K562 (cell line): ENCODE measurements around the gene C1orf116. TPM values are rescaled to one million over a fixed set of nuclear protein-coding genes. Genes with fewer than 3 reads are reported as not detected.

Experiments used
- BRD9 ChIP-seq: fragments of 450-650 bp; IDR thresholded peaks from 2 replicates; pipeline ENCODE4 v1.6.1; 2018; ENCODE audit warnings: low read depth; ENCODE audit not compliant: partially characterized antibody
- BRF1 ChIP-seq: IDR thresholded peaks from 3 replicates; pipeline ENCODE4 v1.6.1; 2011; ENCODE audit warnings: borderline replicate concordance, mild to moderate bottlenecking; ENCODE audit not compliant: insufficient read length; ENCODE audit errors: extremely low read depth
- CREBBP ChIP-seq: IDR thresholded peaks from one replicate; pipeline ENCODE4 v1.6.1; 2012; ENCODE audit warnings: low read depth, mild to moderate bottlenecking, control low read depth, inconsistent platforms, low read length
- CTBP1 ChIP-seq: fragments of 450-650 bp; IDR thresholded peaks from 2 replicates; pipeline ENCODE4 v1.6.1; 2016; ENCODE audit warnings: borderline replicate concordance
- FOXA1 ChIP-seq: fragments of 450-650 bp; IDR thresholded peaks from 2 replicates; pipeline ENCODE4 v1.6.1; 2016; ENCODE audit warnings: mild to moderate bottlenecking, borderline replicate concordance
- HDAC6 ChIP-seq: IDR thresholded peaks from 2 replicates; pipeline ENCODE4 v1.6.1; 2012; ENCODE audit warnings: low read depth, mild to moderate bottlenecking, control low read depth, inconsistent platforms, low read length, moderate library complexity
- HDGF ChIP-seq: fragments of 450-650 bp; IDR thresholded peaks from 2 replicates; pipeline ENCODE4 v1.6.1; 2016
- HSF4 ChIP-seq: fragments of 250-450 bp; sonication (Bioruptor Pico); IDR thresholded peaks from 2 replicates; pipeline ENCODE4 v2.1.2; 2022; ENCODE audit warnings: mild to moderate bottlenecking, moderate library complexity, borderline replicate concordance
- NELFE ChIP-seq: IDR thresholded peaks from 2 replicates; pipeline ENCODE4 v1.6.1; 2011; ENCODE audit warnings: mild to moderate bottlenecking; ENCODE audit not compliant: insufficient read depth, insufficient read length
- PHF21A ChIP-seq: fragments of 450-650 bp; IDR thresholded peaks from 2 replicates; pipeline ENCODE4 v1.6.1; 2017; ENCODE audit warnings: low read depth, borderline replicate concordance
- POLR3G ChIP-seq: IDR thresholded peaks from 2 replicates; pipeline ENCODE4 v1.6.1; 2011; ENCODE audit not compliant: insufficient read length, insufficient replicate concordance; ENCODE audit errors: extremely low read depth
- PRPF4 ChIP-seq: fragments of 200-400 bp; formaldehyde crosslinking; IDR thresholded peaks from one replicate; pipeline ENCODE4 v1.6.1; 2017; ENCODE audit warnings: low read length, low read depth, mild to moderate bottlenecking; ENCODE audit not compliant: insufficient read depth, poor library complexity, severe bottlenecking
- RAD21 ChIP-seq, 2 experiments: fragments of 250-450 bp in 1 of 2; fragments of 450-650 bp in 1 of 2; sonication (Bioruptor Pico) in 1 of 2; formaldehyde crosslinking in 1 of 2; IDR thresholded peaks in 1 of 2; conservative IDR thresholded peaks in 1 of 2; 2 replicates each; pipeline versions ENCODE4 v1.4.0 to v1.8.0; 2020 to 2022; ENCODE audit warnings: mild to moderate bottlenecking in 2 of 2, moderate library complexity in 1 of 2
- RBM25 ChIP-seq: fragments of 200-400 bp; formaldehyde crosslinking; IDR thresholded peaks from 2 replicates; pipeline ENCODE4 v1.6.1; 2018; ENCODE audit warnings: low read length, low read depth, moderate library complexity; ENCODE audit not compliant: severe bottlenecking
- SRSF3 ChIP-seq: fragments of 200-400 bp; formaldehyde crosslinking; IDR thresholded peaks from 2 replicates; pipeline ENCODE4 v1.6.1; 2016; ENCODE audit warnings: mild to moderate bottlenecking, low read length, moderate library complexity; ENCODE audit not compliant: insufficient read depth
- ZBTB1 ChIP-seq: sonication (generic); formaldehyde crosslinking; IDR thresholded peaks from 2 replicates; pipeline ENCODE4 v1.8.1; 2023; ENCODE audit warnings: missing genetic modification reagents, low read depth, mild to moderate bottlenecking, borderline replicate concordance
- ZKSCAN8 ChIP-seq: fragments of 200-800 bp; sonication (Bioruptor generic); IDR thresholded peaks from 2 replicates; pipeline ENCODE4 v1.6.1; 2016; ENCODE audit warnings: missing genetic modification characterization, missing compliant biosample characterization
- ZNF23 ChIP-seq: fragments of 250-450 bp; sonication (Bioruptor Pico); IDR thresholded peaks from 2 replicates; pipeline ENCODE4 v1.4.0; 2020; ENCODE audit warnings: mild to moderate bottlenecking
- ZNF324 ChIP-seq: fragments of 250-450 bp; sonication (Bioruptor Pico); IDR thresholded peaks from 2 replicates; pipeline ENCODE4 v1.4.0; 2020; ENCODE audit warnings: mild to moderate bottlenecking
- polyA plus RNA-seq, 8 experiments: library from polyadenylated mRNA; depleted of rRNA in 4 of 8; stranded (reverse) in 5 of 8; unstranded in 3 of 8; fragments of >200 nt; fragmentation: Nextera tagmentation in 2 of 8; fragmentation: Illumina TruSeq in 1 of 8; extraction: Ambion mirVana in 2 of 8; extraction: Trizol in 1 of 8; gene quantifications; 2 replicates each; pipeline versions ENCODE4 v1.2.1 to v1.2.3, GENCODE V29; 2011 to 2014; ENCODE audit warnings: inconsistent platforms in 1 of 8, missing spikeins in 1 of 8
- total RNA-seq, 7 experiments: library from RNA; depleted of rRNA in 6 of 7; stranded (reverse); fragments of >200 nt in 6 of 7; fragmentation: Illumina TruSeq in 2 of 7; extraction: Trizol in 2 of 7; gene quantifications; 2 replicates each; pipeline versions ENCODE4 v1.2.1 to v1.2.3, GENCODE V29; 2011 to 2021; ENCODE audit warnings: low replicate concordance in 1 of 7
- TF ChIP-seq, protein P1 (sequence below), 2 experiments: fragments of 250-450 bp in 1 of 2; fragments of 450-650 bp in 1 of 2; sonication (Bioruptor Pico) in 1 of 2; IDR thresholded peaks; 2 replicates each; pipeline versions ENCODE4 v1.6.1 to v1.8.0; 2016 to 2021; ENCODE audit warnings: mild to moderate bottlenecking in 2 of 2, moderate library complexity in 2 of 2, missing compliant biosample characterization in 1 of 2, missing genetic modification characterization in 1 of 2
- TF ChIP-seq, protein P2 (sequence below): fragments of 250-450 bp; sonication (Bioruptor Pico); IDR thresholded peaks from 2 replicates; pipeline ENCODE4 v1.8.0; 2022; ENCODE audit warnings: moderate library complexity, mild to moderate bottlenecking, inconsistent platforms
- TF ChIP-seq, protein P3 (sequence below), 3 experiments: fragments of 200-800 bp in 1 of 3; fragments of 250-450 bp in 1 of 3; fragments of 450-650 bp in 1 of 3; sonication (Bioruptor Pico) in 1 of 3; sonication (Bioruptor generic) in 1 of 3; formaldehyde crosslinking in 1 of 3; IDR thresholded peaks; 2 replicates each; pipeline versions ENCODE4 v1.6.1 to v1.8.0; 2016 to 2022; ENCODE audit warnings: mild to moderate bottlenecking in 2 of 3, missing genetic modification characterization in 2 of 3, missing compliant biosample characterization in 1 of 3, moderate library complexity in 1 of 3

The C1orf116 gene
- total and polyA plus RNA-seq, 9 of the 15 experiments (the other 6 are each of a cell fraction or from before 2014, with no cell fraction given) = 0.62 to 3.0 (median 0.95) TPM

DNA sequence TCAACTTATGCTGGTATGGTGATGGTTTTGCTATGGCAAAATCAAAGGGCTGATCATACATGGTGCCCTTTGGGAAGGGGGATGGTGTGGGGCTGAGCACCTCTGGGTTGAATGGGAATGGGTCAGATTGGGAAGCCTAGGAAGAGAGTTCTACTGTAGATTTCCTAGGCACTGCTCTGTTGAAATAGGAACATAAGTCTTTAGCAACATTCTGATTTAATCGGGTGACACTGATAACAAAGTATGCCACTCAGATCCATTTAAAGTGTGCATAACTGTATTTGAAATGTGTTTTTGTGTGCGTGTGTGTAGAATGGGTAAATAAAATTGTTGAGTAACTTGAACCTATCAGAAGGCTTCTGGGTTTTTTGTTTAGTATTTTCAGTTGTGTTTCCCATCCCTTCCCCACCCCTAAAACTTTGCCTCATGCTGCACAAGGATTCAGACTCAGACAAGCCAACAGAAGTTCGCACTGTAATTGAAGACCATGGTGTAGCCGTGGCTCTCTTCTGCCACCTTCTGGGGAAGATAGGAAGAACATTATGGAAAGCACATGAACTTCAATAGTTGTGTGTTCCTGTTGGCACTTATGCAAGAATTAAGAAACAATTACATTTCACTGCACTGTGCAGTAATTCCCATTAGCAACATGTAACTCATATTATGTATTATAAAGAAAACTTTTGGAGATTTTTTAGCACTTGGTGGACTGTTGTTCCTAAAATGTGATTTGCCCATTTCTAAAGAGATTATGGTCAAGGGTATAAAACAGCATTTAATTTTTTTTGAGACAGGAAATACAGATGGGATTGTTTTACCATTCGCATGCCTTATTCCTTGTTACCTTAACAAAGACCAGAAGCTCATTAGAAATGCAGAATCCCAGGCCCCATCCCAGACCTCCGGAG lies 45.2 kb upstream of the C1orf116 start (continued):
- TF ChIP-seq, protein P1, sequence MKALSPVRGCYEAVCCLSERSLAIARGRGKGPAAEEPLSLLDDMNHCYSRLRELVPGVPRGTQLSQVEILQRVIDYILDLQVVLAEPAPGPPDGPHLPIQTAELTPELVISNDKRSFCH (CRISPR knock-in tag; IDR thresholded peaks at IDR 0.05) = no peak
- TF ChIP-seq, protein P1 (tag; IDR thresholded peaks at IDR 0.05) = no peak
- TF ChIP-seq CTBP1 (peak; percentile 24; the same call in 1 of the 2 replicates), ZKSCAN8 (CRISPR knock-in tag) (no peak), NELFE (no peak), RBM25 (peak; percentile 4), PRPF4 (no peak), FOXA1 (no peak), BRF1 (no peak), POLR3G (no peak), CREBBP (no peak), HDGF (no peak), ZBTB1 (CRISPR knock-in tag) (no peak), HSF4 (CRISPR knock-in tag) (no peak), BRD9 (no peak), RAD21 (CRISPR knock-in tag; conservative IDR thresholded peaks at IDR 0.05 in 1 of 2, IDR thresholded peaks at IDR 0.05 in 1 of 2) (peak; percentile 97 to 98), PHF21A (no peak), HDAC6 (no peak), SRSF3 (no peak), ZNF324 (CRISPR knock-in tag) (no peak), ZNF23 (no peak)
- TF ChIP-seq, protein P2, sequence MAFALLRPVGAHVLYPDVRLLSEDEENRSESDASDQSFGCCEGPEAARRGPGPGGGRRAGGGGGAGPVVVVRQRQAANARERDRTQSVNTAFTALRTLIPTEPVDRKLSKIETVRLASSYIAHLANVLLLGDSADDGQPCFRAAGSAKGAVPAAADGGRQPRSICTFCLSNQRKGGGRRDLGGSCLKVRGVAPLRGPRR (CRISPR knock-in tag) = no peak
- TF ChIP-seq, protein P3, sequence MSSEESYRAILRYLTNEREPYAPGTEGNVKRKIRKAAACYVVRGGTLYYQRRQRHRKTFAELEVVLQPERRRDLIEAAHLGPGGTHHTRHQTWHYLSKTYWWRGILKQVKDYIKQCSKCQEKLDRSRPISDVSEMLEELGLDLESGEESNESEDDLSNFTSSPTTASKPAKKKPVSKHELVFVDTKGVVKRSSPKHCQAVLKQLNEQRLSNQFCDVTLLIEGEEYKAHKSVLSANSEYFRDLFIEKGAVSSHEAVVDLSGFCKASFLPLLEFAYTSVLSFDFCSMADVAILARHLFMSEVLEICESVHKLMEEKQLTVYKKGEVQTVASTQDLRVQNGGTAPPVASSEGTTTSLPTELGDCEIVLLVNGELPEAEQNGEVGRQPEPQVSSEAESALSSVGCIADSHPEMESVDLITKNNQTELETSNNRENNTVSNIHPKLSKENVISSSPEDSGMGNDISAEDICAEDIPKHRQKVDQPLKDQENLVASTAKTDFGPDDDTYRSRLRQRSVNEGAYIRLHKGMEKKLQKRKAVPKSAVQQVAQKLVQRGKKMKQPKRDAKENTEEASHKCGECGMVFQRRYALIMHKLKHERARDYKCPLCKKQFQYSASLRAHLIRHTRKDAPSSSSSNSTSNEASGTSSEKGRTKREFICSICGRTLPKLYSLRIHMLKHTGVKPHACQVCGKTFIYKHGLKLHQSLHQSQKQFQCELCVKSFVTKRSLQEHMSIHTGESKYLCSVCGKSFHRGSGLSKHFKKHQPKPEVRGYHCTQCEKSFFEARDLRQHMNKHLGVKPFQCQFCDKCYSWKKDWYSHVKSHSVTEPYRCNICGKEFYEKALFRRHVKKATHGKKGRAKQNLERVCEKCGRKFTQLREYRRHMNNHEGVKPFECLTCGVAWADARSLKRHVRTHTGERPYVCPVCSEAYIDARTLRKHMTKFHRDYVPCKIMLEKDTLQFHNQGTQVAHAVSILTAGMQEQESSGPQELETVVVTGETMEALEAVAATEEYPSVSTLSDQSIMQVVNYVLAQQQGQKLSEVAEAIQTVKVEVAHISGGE (CRISPR knock-in tag; IDR thresholded peaks at IDR 0.05) = no peak
